KMS-11 (cell line): Measurements from ENCODE around the gene NUP50.

Experiments used
- H2AFZ ChIP-seq: fragments of 200-600 bp; sonication (generic); 2 replicates; pipeline ENCODE4 v1.6.1; 2016; ENCODE audit warnings: antibody characterized with exemption, mixed run types, low read depth
- H3K27ac ChIP-seq: fragments of 200-600 bp; sonication (generic); 2 replicates; pipeline ENCODE4 v1.6.1; 2016; ENCODE audit warnings: mild to moderate bottlenecking, mixed run types
- H3K27me3 ChIP-seq: fragments of 200-600 bp; sonication (generic); 2 replicates; pipeline ENCODE4 v1.6.1; 2017; ENCODE audit warnings: mild to moderate bottlenecking, low read depth, mixed run types, moderate library complexity; ENCODE audit not compliant: insufficient read depth
- H3K36me3 ChIP-seq: fragments of 200-600 bp; sonication (generic); 2 replicates; pipeline ENCODE4 v1.6.1; 2017; ENCODE audit warnings: mild to moderate bottlenecking, mixed run types; ENCODE audit not compliant: insufficient read depth
- H3K4me1 ChIP-seq: fragments of 200-600 bp; sonication (generic); 2 replicates; pipeline ENCODE4 v1.6.1; 2016; ENCODE audit warnings: mild to moderate bottlenecking, low read depth, mixed run types; ENCODE audit not compliant: poor library complexity, severe bottlenecking
- H3K4me2 ChIP-seq: fragments of 200-600 bp; sonication (generic); 2 replicates; pipeline ENCODE4 v1.7.0; 2016; ENCODE audit warnings: mild to moderate bottlenecking, mixed run types
- H3K4me3 ChIP-seq: fragments of 200-600 bp; sonication (generic); IDR thresholded peaks from 2 replicates; pipeline ENCODE4 v1.6.1; 2017; ENCODE audit warnings: low read depth, low read length, mixed read lengths; ENCODE audit not compliant: insufficient read depth
- H3K79me2 ChIP-seq: fragments of 200-600 bp; sonication (generic); 2 replicates; pipeline ENCODE4 v1.6.1; 2016; ENCODE audit warnings: low read depth, mixed run types; ENCODE audit not compliant: insufficient read depth
- H3K9ac ChIP-seq: fragments of 200-600 bp; sonication (generic); 2 replicates; pipeline ENCODE4 v1.6.1; 2016; ENCODE audit warnings: mild to moderate bottlenecking, mixed run types
- H4K20me1 ChIP-seq: fragments of 200-600 bp; sonication (generic); 2 replicates; pipeline ENCODE4 v1.6.1; 2016; ENCODE audit warnings: mild to moderate bottlenecking, mixed run types; ENCODE audit not compliant: insufficient read depth
- TF ChIP-seq, protein P1 (sequence below): fragments of 200-600 bp; sonication (generic); conservative IDR thresholded peaks from 2 replicates; pipeline ENCODE4 v1.6.1; 2017; ENCODE audit warnings: low read depth, mild to moderate bottlenecking, antibody characterized with exemption, low read length, moderate library complexity, mixed read lengths

The NUP50 gene, protein sequence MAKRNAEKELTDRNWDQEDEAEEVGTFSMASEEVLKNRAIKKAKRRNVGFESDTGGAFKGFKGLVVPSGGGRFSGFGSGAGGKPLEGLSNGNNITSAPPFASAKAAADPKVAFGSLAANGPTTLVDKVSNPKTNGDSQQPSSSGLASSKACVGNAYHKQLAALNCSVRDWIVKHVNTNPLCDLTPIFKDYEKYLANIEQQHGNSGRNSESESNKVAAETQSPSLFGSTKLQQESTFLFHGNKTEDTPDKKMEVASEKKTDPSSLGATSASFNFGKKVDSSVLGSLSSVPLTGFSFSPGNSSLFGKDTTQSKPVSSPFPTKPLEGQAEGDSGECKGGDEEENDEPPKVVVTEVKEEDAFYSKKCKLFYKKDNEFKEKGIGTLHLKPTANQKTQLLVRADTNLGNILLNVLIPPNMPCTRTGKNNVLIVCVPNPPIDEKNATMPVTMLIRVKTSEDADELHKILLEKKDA

DNA sequence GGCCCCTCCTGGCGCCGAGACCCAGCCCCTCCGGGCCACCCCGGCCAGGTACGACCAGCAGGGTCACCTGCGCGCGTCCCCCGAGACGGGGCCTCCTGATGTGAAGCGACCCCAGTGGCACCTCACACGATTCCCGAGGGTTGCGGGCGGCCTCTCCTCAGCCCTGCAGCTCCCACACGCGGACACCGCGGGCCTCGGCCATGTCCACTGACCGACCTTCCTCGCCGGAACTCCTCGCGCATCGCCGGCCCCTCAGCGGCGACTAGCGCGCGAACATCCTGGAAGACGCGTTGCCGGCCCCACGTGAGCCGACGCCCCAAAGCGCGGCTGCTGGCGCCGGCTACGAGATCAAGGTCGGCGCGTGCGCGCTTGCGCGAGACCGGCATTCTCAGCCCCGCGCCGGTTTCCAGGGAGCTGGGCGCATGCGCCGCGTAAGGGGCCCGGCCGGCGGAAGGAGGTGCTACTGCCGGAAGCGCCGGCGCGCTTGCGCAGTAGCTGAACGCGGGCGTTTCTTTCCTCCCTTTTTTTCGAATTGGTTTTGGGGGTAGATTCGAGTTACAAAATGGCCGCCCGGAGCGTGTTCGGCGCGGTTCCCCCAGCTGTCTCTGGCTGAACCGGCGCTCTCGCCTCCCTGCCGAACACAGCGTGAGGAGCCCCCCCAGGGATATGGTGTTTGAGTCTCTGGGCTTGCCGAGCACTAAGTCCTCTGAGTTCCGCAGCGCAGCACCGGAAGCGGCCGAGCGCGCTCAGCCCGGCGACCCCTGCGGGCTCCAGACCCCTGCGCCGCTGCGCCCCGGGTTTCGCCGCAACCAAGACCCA lies at the start of gene NUP50:
TSS of gene NUP50 (plus strand) at position 475 of the 819 bp plus-strand sequence. CDS start 4,253 bp downstream, outside the sequence.
- TF ChIP-seq, protein P1, sequence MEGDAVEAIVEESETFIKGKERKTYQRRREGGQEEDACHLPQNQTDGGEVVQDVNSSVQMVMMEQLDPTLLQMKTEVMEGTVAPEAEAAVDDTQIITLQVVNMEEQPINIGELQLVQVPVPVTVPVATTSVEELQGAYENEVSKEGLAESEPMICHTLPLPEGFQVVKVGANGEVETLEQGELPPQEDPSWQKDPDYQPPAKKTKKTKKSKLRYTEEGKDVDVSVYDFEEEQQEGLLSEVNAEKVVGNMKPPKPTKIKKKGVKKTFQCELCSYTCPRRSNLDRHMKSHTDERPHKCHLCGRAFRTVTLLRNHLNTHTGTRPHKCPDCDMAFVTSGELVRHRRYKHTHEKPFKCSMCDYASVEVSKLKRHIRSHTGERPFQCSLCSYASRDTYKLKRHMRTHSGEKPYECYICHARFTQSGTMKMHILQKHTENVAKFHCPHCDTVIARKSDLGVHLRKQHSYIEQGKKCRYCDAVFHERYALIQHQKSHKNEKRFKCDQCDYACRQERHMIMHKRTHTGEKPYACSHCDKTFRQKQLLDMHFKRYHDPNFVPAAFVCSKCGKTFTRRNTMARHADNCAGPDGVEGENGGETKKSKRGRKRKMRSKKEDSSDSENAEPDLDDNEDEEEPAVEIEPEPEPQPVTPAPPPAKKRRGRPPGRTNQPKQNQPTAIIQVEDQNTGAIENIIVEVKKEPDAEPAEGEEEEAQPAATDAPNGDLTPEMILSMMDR: no peak
- peaks cover 26% of the 10 kb centered on the region for H3K4me1 ChIP-seq
- peak within 1 kb of the TSS; percentile 75 for H3K9ac ChIP-seq
- peaks cover 77% of the 10 kb centered on the region for H3K79me2 ChIP-seq
- no peaks in the 10 kb centered on the region for H3K27me3 ChIP-seq
- H4K20me1 ChIP-seq: no peaks in the 10 kb centered on the region
- no peaks in the 10 kb centered on the region; the same call in 1 of the 2 replicates for H3K36me3 ChIP-seq
- no peak within 1 kb of the TSS for H3K4me3 ChIP-seq
- H3K4me2 ChIP-seq: peak within 1 kb of the TSS; percentile 80
- peak within 1 kb of the TSS; percentile 78 for H2AFZ ChIP-seq
- peak within 1 kb of the TSS; percentile 65 for H3K27ac ChIP-seq

DNA sequence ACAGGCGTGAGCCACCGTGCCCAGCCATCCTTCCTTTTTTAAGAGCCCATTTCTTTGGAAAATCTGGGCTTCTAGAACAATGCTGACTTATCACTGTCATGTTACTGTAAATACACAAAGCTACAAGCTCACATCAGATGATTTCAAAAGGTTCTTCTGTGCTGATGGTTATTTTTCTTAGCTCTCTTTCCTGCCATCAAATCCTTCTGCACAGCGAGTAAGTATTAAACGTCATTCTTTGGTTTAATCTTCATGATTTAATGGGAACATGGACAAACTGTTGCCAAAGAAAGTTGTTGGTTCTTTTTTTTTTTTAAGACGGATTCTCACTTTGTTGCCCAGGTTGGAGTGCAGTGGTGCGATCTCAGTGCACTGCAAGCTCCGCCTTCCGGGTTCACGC lies 43.3 kb upstream of the NUP50 start:
- Histone ChIP-seq H4K20me1 (no peaks in the 10 kb centered on the region), H2AFZ (no peak overlapping the region), H3K9ac (no peak overlapping the region), H3K36me3 (no peaks in the 10 kb centered on the region), H3K79me2 (no peaks in the 10 kb centered on the region), H3K4me3 (no peak overlapping the region), H3K27me3 (peaks cover 5% of the 10 kb centered on the region; the same call in 1 of the 2 replicates), H3K27ac (no peak overlapping the region), H3K4me1 (no peaks in the 10 kb centered on the region), H3K4me2 (no peak overlapping the region)
- TF ChIP-seq, protein P1: no peak

DNA sequence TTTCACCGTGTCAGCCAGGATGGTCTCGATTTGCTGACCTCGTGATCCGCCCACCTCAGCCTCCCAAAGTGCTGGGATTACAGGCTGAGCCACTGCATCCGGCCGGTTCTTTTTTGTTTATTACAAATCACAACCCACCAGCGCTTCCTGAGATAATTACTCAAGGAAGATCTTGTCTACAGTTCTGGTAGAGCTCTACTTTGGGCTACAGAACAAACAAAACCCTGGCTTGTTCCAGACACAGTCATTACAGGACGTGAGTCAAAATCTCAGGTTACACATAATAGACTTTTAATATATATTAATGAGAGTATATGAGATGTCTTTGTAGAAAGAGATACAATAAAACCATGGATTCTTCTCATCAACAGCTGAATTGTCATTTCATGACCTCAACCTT lies 42.8 kb upstream of the NUP50 start:
- Histone ChIP-seq H4K20me1 (no peaks in the 10 kb centered on the region), H3K27me3 (peaks cover 5% of the 10 kb centered on the region; the same call in 1 of the 2 replicates), H3K4me2 (no peak overlapping the region), H2AFZ (no peak overlapping the region), H3K36me3 (no peaks in the 10 kb centered on the region), H3K4me1 (no peaks in the 10 kb centered on the region), H3K79me2 (no peaks in the 10 kb centered on the region), H3K27ac (no peak overlapping the region), H3K4me3 (no peak overlapping the region), H3K9ac (no peak overlapping the region)
- TF ChIP-seq, protein P1: no peak

DNA sequence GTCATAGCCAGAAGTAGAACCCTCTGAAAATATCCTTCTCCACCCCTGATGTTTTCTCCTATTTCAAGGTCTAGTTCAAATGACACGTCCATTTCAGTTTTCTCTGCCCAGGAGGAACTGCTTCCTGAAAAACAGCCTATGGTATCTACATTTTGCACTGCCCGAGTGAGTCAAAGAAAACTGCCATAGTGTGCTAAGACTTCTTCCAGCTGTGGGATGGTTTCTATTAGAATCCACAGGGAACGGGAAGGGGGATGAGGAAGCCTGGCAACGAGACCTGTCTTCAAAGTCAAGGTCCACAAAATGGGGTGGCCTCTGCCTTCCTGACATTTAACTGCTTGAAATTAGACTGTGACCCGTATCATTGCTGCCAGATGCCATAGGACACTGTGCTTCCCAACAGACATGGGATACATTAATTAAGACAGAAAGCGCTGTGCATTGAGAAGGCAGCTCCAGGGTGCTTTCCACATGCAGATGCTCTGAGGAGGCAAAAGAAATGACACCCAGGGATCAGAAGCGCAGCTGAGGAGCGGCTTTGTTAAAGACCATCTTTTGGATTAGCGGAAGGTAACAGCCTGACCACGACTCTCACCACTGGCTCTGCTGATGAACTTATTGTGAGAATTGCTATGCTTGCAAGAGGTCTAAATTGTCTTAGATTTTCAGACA lies 39.4 kb upstream of the NUP50 start:
- Histone ChIP-seq H3K79me2 (no peaks in the 10 kb centered on the region), H3K4me2 (no peak overlapping the region), H3K36me3 (no peaks in the 10 kb centered on the region), H3K27me3 (peaks cover 5% of the 10 kb centered on the region; the same call in 1 of the 2 replicates), H3K4me3 (no peak overlapping the region), H4K20me1 (no peaks in the 10 kb centered on the region), H3K9ac (no peak overlapping the region), H3K27ac (no peak overlapping the region), H2AFZ (no peak overlapping the region), H3K4me1 (no peaks in the 10 kb centered on the region)
- TF ChIP-seq, protein P1: no peak
